Chondrocyte (in vitro differentiated cells): ENCODE measurements around the gene TMEM94. TPM values are rescaled to one million over a fixed set of nuclear protein-coding genes. Genes with fewer than 3 reads are reported as not detected.
"Not testable (repeated sequence)": the region's sequence is repeated elsewhere in the genome, so short reads cannot be mapped to it uniquely, and the experiment has no call there.

Experiments
- DNase-seq: peaks from one replicate; pipeline ENCODE4 v3.0.0; 2021; ENCODE audit warnings: mixed read lengths, low spot score
- H3K27ac Mint-ChIP-seq: one replicate; pipeline ENCODE4 v1.8.0; 2021; ENCODE audit warnings: mild to moderate bottlenecking, moderate library complexity, mixed read lengths; ENCODE audit not compliant: unreplicated experiment
- H3K27me3 Mint-ChIP-seq: 2 replicates; pipeline ENCODE4 v1.8.0; 2021; ENCODE audit warnings: low read depth, mixed read lengths
- H3K36me3 Mint-ChIP-seq: 2 replicates; pipeline ENCODE4 v1.8.0; 2021; ENCODE audit warnings: low read depth, mixed read lengths
- H3K4me1 Mint-ChIP-seq: 2 replicates; pipeline ENCODE4 v1.8.0; 2021; ENCODE audit warnings: low read depth, mild to moderate bottlenecking, mixed read lengths
- H3K4me3 Mint-ChIP-seq: one replicate; pipeline ENCODE4 v1.8.0; 2021; ENCODE audit warnings: mild to moderate bottlenecking, moderate library complexity, mixed read lengths; ENCODE audit not compliant: unreplicated experiment
- H3K9me3 Mint-ChIP-seq: 2 replicates; pipeline ENCODE4 v1.8.0; 2021; ENCODE audit warnings: low read depth, mixed read lengths
- total RNA-seq: library from RNA; stranded (reverse); gene quantifications from 3 replicates; pipeline ENCODE4 v1.2.1, GENCODE V29; 2021
- TF ChIP-seq, protein P1 (sequence below): fragments of 200-600 bp; sonication (generic); IDR thresholded peaks from 2 replicates; pipeline ENCODE4 v1.5.0; 2021; ENCODE audit warnings: antibody characterized with exemption, mild to moderate bottlenecking, moderate library complexity

TMEM94 gene
- total RNA-seq, 1 donor from 2014 or later = 45.6 TPM

DNA sequence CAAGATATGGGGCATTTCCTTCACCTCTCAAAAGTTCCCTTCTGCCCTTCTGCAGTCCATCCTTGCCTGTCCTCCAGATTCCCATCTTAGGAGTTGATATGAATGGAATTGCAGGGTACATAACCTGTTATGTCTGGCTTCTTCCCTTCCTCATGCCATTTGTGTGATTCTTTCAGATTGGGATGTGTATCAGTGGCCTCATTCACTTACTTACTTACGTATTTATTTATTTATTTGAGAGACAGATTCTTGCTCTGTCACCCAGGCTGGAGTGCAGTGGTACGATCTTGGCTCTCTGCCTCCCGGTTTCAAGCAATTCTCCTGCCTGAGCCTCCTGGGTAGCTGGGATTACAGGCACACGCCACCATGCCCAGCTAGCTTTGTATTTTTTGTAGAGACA is 6.2 kb upstream of the TMEM94 start:
- Mint-ChIP-seq H3K36me3 (no peaks in the 10 kb centered on the region), H3K27ac (no peak overlapping the region), H3K4me1 (peaks cover 7% of the 10 kb centered on the region), H3K9me3 (no peaks in the 10 kb centered on the region), H3K27me3 (no peaks in the 10 kb centered on the region), H3K4me3 (no peak overlapping the region)
- TF ChIP-seq, protein P1, sequence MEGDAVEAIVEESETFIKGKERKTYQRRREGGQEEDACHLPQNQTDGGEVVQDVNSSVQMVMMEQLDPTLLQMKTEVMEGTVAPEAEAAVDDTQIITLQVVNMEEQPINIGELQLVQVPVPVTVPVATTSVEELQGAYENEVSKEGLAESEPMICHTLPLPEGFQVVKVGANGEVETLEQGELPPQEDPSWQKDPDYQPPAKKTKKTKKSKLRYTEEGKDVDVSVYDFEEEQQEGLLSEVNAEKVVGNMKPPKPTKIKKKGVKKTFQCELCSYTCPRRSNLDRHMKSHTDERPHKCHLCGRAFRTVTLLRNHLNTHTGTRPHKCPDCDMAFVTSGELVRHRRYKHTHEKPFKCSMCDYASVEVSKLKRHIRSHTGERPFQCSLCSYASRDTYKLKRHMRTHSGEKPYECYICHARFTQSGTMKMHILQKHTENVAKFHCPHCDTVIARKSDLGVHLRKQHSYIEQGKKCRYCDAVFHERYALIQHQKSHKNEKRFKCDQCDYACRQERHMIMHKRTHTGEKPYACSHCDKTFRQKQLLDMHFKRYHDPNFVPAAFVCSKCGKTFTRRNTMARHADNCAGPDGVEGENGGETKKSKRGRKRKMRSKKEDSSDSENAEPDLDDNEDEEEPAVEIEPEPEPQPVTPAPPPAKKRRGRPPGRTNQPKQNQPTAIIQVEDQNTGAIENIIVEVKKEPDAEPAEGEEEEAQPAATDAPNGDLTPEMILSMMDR = no peak
- no peak for DNase-seq

DNA sequence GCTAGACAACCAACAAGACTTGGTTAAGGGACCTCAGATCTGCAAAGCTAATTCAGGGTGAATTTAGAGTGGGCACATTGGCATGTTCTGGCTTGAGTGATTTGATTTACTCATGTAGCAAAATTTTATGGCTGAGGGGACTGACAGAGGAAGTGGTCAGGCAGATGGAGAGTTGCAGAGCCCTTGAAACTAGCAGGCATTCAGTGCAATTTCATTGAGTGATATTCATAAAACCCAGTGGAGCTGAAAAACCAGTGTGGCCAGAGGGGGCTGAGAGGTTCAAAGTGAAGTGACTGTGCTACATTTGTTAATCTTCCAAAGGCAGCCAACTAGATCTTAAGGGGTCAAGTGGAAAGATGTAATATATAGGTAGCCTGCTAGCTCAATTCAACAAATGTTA is 2.2 kb upstream of the TMEM94 start:
- Mint-ChIP-seq H3K9me3 (no peaks in the 10 kb centered on the region), H3K27me3 (no peaks in the 10 kb centered on the region), H3K4me3 (no peak overlapping the region), H3K36me3 (no peaks in the 10 kb centered on the region), H3K4me1 (peaks cover 24% of the 10 kb centered on the region), H3K27ac (no peak overlapping the region)
- DNase-seq = no peak
- TF ChIP-seq, protein P1 = no peak

DNA sequence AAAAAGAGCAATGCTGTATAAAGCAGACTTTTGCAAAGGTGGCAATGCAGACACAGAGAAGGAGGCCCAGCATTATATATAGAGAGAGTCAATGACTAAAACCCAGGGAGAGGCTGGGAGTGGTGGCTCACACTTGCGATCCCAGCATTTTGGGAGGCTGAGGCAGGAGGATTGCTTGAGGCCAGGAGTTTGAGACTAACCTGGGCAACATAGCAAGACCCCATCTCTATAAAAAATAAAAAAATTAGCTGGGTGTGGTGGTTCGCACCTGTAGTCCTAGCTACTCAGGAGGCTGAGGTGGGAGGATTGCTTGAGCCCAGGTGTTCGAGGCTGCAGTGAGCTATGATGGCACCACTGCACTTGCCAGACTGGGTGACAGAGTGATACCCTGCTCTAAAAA is 1.8 kb upstream of the TMEM94 start:
- H3K4me1 Mint-ChIP-seq = peaks cover 24% of the 10 kb centered on the region
- H3K9me3 Mint-ChIP-seq, H3K4me3 Mint-ChIP-seq, DNase-seq, H3K36me3 Mint-ChIP-seq, H3K27me3 Mint-ChIP-seq, H3K27ac Mint-ChIP-seq: not testable (repeated sequence)

DNA sequence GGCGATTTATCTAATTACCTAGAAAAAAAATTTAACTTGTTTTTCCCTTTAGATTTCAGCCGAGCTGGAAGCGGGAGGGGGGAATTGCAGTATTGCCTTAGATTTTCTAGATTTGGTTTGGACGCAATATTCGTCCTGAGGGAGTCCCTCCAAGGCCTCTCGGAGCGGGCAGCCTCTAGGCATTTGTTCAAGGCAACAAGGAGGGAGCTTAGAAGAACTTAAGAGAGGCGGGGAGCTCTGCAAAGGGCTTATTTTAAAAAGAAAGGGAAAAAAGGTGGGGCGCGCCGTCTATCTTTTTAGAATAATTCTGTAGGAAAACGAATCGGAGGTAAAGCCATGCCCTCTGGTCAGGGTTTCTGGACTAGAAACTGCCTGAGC is 407 bp upstream of the TMEM94 start:
- DNase-seq = no peak
- Mint-ChIP-seq H3K36me3 (no peaks in the 10 kb centered on the region), H3K4me1 (peaks cover 22% of the 10 kb centered on the region), H3K4me3 (peak overlapping the region; percentile 89), H3K9me3 (no peaks in the 10 kb centered on the region), H3K27ac (peak overlapping the region; percentile 96), H3K27me3 (no peaks in the 10 kb centered on the region)
- TF ChIP-seq, protein P1 = no peak

DNA sequence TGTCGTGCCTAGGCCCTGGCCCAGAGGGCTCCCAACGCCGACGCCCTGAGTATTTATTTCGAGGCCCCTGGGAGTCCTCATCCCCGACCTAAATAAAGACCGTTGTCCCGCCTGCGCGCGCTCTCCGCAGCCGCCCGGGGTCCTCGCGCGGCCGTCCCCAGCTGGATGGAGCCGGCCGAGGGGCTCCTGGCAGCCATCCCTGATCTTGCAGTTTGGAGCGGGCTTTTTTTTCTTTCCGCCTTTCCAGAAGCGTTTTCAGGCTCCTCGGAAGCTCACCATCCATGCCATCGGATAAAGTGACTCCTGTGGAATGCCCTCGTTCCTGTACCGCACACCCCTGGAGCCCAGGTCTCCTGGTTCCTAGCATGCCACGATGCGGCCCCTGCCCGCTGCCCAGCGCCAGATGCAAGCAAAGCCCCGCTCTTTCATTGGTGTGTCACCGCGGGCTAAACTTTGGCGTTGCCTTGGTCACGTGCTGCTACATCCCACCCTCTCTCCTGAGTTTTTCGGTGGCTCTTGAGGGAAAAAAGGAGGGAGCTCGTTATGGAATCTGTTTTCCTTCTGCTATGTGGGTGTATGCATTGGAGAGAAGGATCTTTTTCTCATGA is 716 bp downstream of the TMEM94 start:
- H3K4me3 Mint-ChIP-seq = peak overlapping the region; percentile 89
- TF ChIP-seq, protein P1 = no peak
- H3K27me3 Mint-ChIP-seq = no peaks in the 10 kb centered on the region
- no peaks in the 10 kb centered on the region for H3K36me3 Mint-ChIP-seq
- peaks cover 22% of the 10 kb centered on the region for H3K4me1 Mint-ChIP-seq
- H3K9me3 Mint-ChIP-seq = no peaks in the 10 kb centered on the region
- peak overlapping the region; percentile 96 for H3K27ac Mint-ChIP-seq
- no peak for DNase-seq

DNA sequence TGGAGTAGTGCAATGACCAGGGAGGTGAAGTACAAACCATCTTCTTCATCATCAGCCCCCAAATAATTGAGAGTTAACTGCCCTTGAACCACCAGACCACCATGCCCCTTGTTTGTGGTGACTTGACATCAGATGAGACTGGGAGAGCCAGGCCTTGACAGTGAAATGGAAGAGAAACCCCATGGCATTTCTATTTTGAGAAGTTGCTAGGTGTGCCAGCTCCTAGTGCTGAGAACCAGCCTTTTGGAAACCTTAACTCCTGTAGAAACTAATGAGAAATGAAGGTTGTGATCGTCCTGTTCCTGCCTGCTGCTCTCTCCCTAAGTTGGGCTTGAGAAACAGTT is 2.8 kb downstream of the TMEM94 start:
- Mint-ChIP-seq H3K9me3 (no peaks in the 10 kb centered on the region), H3K4me3 (no peak overlapping the region), H3K27ac (no peak overlapping the region), H3K27me3 (no peaks in the 10 kb centered on the region), H3K36me3 (no peaks in the 10 kb centered on the region), H3K4me1 (peaks cover 22% of the 10 kb centered on the region)
- DNase-seq = no peak
- TF ChIP-seq, protein P1 = no peak
